Activated CD4-positive, alpha-beta T cell treated with anti-CD3 and anti-CD28 coated beads for 24 hours (primary cell): ENCODE data around the gene COL4A3.
"Not testable (repeated sequence)": the region's sequence is repeated elsewhere in the genome, so short reads cannot be mapped to it uniquely, and the experiment has no call there.

ENCODE experiments used
- DNase-seq, 2 donors: peaks; one replicate each; pipeline ENCODE4 v3.0.0-alpha.2; 2020; ENCODE audit warnings: low read depth in 2 of 2

Gene COL4A3

DNA sequence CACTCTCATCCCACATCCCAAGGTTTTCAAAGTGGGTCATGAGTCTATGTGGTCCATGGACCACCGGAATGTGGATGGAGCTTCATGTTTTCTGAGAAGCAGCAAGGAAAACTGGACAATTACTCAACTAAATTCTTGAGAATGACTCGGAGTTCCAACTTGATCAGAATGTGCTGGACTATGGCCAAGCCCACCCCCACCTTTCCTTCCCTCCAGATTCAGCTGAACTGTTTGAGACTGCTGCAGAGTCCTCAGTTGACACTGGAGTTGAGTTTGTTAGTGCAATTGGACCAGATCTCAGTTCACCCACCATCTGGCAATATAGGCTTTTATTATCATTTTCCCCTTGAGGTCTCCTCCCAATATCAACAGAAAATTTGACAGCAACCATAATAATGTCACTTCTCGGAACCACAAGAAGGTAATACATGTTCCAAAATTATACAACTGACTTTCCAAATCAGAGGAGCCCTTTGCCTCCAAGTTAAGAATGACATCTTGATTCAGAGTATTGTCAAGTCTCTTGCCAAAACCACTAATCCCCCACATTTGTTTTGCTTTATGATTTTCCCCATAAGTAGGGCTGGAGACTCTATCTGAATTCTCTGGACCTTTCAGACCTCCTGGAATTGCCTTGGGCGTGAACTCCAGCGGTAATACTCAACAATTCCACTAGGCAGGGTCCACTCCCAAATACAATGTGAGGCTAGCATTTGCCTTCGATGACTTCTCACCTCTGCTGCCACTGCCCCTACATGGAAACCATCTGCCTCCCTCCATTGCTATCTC, 9.2 kb upstream of the COL4A3 start:
- no peak for DNase-seq

DNA sequence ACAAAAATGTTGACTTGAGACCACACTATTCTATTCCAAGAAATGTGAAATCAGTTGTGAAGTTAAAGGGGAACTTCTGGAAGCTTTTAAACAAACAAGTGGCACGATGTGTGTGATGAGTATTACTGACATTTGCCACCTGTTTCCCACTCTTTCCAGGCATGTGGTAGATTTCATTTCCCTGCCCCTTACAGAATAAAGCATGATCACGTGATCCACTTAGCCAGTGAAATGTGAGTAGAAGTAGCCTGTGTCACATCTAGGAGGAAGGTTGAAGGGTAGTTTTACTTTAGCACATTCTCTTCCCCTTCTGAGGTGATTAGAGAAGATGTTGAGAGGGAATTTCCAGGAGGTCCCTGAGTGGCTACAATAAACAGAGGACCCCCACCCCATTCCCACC, 4.3 kb upstream of the COL4A3 start:
- no peak for DNase-seq

DNA sequence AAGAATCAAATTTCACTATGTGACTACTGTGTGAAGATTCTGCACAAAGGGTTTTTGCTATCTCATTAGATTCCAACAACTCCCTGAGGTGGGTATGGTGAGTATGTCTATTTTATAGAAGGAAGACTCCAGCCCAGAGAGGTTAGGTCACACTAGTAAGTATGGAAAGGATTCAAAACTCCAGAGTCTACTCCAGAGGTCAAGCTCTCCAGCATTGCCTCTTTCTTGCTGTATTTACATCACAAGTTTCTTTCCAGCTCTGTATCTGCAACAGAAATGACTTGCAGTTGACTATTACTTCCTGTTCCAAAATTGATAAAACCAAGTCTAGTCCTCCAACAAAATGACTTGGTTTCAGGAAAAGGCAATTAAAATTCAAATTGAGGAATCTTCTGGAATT, 2.5 kb upstream of the COL4A3 start:
- DNase-seq: no peak

DNA sequence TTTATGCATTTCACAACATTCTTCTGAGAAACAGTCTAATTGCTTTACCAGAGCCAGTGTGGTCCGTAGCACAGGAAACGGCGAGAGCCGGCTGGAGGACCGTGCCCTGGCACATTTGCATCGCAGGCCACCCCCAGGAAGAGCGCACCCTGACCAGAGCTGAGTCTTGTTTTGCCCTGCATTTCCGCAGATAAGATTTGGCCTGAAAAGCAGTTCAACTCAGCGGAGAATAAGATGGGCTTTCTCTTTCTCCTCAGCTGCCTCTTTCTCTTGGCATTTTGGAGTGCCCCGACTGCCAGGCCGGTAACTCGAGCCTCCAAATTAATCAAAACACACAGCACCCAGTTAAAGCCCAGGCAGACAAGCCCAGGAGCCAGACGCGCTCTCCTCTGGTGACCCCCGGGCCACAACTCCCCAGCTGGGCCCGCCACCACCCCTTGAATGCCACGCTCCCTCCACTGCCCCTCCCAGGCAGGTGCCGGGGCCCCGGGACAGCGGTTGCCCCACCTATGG, 883 bp upstream of the COL4A3 start:
- DNase-seq: no peak

DNA sequence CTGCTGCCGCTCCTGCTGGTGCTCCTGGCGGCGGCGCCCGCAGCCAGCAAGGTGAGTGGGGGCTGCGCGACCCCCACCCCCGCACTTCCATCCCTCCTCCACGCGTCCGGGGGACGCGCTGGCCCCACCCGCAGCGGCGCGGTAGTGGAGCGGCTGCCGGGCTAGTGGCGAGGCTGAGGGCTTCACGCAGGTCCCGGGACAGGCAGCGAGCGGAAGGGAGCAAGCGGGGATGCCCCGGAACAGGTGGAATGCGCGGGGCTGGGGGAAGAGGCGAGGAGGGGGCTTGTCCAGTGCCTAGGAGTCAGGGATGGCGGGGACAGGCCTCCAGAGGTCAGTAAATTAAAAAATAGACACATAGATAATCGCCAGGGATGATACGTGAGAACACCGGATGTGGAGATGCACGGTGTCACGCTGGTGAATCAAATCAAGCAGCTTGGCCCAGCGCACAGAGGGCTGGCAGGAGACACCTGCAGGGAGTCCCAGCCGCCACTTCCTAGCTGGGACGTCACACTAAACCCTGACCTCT, 403 bp downstream of the COL4A3 start:
- DNase-seq: no peak

DNA sequence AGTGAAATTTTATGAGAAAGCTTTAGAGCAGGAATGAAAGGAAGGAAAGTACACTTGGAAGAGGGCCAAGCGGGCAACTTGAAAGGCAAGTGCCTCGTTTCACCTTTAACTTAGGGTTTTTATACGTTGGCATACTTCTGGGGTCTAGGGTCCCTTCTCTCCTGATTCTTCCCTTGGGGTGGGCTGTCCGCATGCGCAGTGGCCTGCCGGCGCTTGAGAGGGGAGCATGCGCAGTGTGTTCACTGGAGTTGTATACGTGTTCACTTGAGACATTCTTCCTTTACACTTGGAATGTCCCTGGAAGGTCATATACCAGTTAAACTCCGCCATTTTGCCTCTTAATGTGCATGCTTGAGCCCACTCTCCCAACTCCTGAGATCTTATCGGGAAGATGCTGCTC, 7.4 kb downstream of the COL4A3 start:
- DNase-seq: not testable (repeated sequence)

DNA sequence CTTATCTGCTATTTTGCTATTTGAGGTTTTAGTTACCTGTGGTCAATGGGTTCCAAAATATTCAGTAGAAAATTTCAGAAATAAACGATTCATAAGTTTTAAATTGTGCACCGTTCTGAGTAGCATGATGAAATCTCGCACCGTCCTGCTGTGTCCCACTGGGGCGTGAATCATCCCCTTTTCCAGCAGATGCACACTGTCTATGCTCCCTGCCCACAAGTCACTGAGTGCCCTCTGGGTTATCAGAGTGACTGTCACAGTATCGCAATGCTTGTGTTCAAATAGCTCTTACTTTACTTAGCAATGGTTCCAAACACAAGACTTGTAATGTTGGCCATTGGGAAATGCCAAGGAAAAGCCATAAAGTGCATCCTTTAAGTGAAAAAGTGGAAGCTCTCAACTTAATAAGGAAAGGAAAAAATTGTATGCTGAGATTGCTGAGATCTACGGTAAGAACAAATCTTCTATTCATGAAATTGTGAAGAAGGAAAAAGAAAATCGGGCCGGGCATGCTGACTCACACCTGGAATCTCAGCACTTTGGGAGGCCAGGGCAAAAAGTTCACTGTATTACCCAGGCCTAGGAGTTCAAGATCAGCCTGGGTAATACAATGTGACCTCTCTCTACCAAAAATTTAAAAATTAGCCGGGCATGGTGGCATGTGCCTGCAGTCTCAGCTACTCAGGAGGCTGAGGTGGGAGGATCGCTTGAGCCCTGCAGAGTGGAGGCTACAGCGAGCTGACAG, 13.3 kb downstream of the COL4A3 start:
- no peak for DNase-seq

DNA sequence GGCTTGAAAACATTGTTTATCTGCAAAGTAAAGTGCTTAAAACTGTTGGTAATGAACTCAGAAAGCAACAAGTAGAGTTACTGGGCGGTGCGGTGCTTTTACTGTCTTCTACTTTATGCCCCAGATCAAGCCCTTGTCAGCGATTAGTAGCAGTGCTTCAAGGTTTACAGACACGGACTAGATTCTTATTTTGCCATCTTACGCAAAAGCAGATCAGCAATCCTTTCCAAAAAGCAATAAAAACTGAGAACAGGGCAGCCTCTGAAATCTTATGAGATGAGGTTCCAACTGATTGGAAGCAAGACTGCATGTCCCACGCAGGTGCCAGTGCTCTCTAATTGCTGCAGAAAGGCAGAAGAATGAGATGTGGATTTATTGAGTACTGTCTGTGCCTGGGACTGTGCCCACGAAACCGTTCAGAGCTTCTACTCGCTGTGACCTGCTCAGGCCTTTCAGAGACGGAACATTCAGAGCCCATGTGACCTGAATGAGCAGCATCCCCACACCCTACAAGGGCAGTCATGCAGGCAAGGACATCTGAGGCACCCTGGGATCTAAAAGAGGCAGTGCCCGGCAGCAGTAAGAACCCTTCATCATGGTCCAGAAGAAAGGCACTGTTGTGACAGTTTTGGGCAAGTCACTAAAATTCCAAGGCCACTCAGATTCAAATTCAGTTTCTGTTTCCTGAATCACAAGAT, 15.7 kb downstream of the COL4A3 start:
- DNase-seq: no peak

DNA sequence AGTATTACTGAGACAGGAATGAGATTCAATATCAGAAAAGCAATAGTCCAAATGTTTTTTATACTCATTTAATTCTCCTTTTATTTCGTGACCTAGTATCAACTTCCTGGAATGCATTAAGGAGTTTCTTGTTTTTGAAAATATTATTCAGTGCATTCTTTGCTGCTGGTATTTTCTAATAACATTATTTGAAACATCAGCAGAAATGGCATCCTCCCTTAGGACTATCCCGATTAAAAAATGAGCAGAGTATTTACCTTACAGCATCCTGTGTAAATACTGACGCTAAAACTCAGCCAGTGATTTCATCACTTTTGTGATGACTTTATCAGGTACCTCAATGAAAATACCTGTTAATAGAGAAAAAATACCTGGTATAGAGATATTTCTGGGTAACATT, 16.3 kb downstream of the COL4A3 start:
- DNase-seq: no peak

DNA sequence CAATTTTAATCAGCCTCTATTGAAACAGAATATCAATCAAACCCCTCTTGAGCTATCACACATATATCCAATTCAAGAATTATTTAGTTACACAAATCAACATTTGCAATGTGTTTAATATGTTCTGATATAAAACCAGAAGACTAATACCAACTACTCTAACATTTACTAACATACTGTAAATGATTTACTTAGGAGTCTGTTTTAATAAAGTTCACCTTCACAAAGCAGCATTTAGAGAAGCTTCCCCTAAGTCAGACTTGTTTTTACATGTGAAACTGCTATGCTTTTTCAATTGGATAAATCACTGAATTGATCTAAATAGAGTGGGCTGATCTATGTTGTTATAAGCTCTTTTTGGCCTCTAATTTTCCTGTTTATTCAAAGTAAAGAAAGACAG, 18.3 kb downstream of the COL4A3 start:
- DNase-seq: no peak

DNA sequence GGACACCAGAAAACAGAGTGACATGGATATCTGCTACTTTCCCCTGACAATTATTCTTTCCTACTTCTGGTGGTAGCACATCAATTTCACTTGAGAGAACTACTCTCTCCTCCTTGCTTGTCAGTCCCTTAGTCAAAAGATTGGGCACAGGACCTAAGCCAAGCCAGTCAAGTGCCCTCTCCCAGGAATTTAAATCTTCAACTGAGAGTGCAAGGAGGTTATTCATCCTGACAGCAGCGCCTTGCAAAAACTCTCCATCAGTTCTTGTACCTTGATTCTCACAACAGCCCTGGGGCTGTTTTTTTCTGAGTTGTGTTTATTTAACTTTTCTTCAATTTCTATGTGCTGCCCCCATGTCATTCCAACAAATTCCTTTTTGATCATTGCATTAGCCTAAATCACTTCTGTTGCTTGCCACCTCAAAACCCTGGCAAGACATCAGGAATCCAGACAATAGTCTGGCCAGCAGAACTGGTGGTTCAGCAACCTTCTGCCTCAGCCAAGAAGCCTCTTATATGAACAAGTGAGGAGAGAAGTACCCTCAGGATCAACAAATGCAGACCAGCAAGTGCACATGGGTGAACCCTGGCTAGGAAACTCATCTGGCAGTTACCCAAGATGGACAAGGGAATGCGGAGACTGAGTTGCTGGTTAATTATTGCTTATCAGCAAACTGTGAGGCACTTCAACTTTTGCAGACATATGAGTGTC, 19.4 kb downstream of the COL4A3 start:
- no peak for DNase-seq

DNA sequence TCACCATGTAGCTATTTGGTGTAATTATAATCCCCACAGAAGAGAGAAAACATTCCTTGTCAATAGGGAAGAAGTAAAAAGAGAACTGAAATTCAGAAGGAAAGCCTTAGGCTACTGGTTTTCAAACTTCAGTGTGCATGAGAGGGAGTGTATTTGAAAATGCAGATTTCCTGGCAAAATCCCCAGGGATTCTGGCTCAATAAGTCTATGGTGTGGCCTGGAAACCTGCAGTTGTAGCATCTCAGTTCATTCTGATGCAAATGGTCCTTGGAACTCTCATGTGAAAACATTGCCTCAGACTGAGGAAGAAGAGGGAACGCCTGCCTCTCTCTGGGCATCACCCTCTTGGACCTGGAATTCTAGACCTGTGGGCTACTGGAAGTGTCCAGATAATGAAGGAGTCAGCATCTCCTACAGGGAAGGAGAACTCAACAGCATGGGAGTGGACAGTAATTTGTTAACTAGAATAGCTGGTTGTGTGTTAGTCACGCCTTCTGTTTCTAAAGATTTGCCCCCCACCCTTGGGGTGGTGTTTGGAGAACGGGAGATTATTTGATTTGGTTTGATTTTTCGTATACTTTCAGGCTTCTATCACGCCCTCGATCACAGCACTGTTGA, 21.3 kb downstream of the COL4A3 start:
- no peak for DNase-seq

DNA sequence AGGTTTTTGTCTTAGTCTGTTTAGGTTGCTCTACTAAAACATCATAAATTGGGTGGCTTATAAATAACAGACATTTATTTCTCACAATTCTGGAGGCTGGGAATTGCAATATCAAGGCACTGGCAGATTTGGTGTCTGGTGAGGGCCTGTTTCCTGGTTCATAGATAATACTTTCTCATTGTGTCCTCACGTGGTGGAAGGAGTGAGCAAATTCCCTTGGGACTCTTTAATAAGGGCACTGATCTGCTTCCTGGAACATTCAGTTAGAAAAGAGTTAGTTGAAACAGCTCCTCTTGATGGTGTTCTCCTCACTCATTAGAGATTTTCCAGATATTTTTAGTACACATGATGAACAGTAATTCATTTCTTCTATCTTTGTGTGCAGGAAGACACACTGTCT, 22.3 kb downstream of the COL4A3 start:
- DNase-seq: no peak

DNA sequence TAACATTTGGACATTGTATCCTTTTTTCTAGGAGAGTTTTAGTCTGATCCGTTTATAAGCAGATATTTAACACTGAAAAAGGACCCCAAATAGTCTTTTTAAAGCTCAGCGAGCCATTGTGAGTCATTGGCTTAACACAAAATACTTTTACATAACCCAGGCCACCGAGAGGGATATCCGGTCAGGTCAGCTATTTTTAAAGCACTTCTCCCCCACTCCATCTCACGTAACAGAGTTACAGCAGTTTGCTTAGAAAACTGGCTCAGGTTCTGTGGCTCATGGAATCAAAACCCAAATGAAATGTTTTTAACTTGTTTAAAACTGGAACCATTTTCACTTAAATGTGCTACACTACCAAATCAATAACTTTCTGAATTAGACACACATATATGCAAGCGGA, 23.9 kb downstream of the COL4A3 start:
- no peak for DNase-seq

DNA sequence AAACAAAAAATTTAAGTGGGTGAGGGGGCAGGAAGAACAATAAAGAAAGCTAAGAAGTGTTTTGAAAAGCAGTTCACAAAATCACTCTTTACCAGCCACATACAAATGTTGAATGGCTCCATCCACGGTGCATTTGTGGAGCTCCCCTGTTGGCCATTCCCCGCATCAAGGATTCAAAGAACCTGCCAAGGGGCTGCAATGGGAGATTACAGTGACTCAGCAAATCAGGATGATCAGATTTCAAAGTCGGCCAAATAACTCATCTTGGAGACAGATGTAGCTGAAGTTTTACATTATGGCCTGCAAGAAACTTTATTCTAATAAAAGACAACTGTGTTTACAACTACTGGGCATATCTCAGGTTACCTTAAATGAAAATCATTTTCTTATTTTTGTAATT, 26.9 kb downstream of the COL4A3 start:
- DNase-seq: no peak

DNA sequence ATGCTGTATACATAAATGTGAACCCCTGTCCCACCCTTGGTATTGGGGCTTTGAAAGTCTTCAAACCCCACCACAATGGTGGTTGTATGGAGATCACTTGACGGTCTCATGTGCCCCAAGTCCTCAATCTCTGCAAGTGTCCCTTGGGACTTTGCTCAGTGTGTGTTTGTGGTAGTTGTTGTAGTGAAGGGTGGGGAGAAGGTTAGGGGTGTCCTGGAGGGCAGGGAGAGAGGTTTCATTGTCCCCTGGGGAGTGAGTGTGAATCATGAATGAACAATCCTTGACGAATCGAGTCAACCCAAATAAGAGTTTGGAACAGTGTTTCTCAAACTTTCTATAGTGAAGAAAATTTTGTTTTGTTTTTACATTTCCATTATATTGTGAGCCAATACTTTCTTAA, 28.1 kb downstream of the COL4A3 start:
- DNase-seq: no peak

DNA sequence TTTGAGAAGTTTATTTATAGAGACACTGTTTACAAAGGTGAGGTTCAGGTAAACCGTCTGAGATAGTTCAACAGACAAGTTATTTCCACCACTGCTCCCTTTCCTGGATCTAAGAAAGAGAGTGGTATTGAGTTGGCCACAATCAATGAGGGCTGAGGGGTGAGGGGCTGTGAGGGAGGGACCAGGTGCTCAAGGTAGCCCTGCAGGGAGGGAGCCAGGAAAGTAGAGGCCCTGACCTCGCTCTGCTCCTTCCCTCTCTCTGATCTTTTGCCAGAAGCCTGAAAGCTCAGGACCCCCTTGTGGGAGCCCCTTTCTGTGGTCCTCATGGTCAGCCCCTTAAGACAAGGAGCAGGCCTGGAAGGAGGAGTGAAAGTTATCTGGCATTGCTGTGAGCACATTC, 29.8 kb downstream of the COL4A3 start:
- DNase-seq: no peak

DNA sequence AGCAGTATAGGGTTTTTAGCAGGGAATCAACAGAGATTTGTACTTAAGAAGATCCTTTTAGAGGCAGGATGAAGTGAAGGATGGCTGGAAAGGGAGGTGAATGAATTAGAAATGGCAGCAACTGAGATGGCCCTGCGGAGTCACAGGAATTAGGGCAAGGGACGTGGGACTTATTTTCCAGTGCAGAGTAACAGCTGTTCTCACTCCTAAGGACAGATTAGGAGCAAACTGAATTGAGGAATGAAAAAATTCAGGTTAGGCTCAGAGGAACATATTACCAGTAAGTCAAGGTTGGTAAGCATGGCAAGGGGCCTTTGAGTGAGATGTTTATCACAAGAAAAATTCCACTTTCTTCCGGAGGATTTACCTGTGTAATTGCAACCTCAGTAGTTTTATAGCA, 34.4 kb downstream of the COL4A3 start:
- DNase-seq: no peak

DNA sequence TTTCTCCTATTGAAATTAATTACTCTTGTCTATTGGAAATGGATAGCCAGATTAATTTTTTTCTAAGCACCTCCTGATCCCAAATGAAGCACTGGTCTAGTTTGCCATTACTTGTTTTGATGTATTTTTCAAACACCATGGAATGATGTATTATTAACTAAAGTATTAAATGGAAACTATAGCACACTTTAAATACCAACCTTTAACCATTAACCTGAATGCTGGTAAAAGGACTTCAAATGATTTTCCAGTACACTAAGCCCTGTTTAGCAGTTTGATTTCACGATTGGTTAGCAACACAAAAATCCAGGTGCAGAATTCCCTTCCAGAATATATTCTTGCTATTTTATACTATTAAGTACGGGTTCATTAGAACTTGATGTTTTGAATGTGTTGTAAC, 37.3 kb downstream of the COL4A3 start:
- DNase-seq: no peak

DNA sequence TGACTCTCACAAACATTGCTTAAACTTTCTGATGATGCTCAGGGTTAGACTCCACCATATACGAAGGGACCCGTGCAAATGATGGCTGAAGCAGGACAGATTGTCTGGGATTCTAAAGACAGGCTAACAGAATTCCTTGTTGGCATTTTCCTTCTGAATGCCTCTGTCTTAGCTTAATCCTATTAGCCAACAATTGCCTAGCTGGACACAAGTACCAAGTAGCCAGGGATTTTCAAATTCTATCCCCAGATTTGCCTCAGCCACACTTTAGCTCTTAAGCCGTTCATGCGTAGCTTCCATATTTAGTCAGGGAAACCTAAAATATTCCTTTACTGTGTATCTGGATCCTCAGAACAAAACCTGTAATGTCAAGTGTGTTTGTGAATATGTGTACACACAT, 40.0 kb downstream of the COL4A3 start:
- no peak for DNase-seq

DNA sequence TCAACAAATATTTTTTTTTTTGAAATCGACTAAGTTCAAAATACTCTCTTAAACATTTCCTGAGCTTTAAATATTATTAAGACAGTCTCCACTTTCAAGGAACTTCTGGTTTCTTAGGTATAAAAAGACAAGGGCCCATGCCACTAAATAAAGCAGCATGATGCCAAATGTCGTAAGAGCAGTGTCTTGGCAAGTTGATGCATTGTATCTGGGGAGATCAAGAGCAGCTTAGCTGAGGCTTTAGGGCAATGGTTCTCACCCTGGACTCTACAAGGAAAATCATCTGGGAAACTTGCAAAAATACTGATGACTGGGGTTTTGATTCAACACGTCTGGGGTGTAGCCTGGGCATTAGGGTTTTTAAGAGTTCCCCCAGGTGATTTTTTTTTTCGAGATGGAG, 41.3 kb downstream of the COL4A3 start:
- no peak for DNase-seq
